ENCODE data around the gene TSHZ1.

TSHZ1 gene

GRCh38 chr18:75277610-75277928 is 67.0 kb downstream of the TSHZ1 start:
- H3K27ac ChIP-seq (ENCODE audit: insufficient read depth in 1 of 2, low read depth in 1 of 2, low read length in 2 of 2, poor library complexity in 1 of 2, severe bottlenecking in 2 of 2), result no peak overlapping the region
- H3K36me3 ChIP-seq (ENCODE audit: control insufficient read depth in 4 of 4, insufficient read depth in 4 of 4, low read length in 3 of 4), result no peaks in the 10 kb centered on the region
- no peak overlapping the region for H3K4me3 ChIP-seq (ENCODE audit: control insufficient read depth in 1 of 7, extremely low read depth in 1 of 7, insufficient read depth in 4 of 7, low read depth in 2 of 7, low read length in 6 of 7)
- CTCF ChIA-PET, result interaction anchor here (1.3 to 1.7 kb wide), 2 partner anchors 9 to 12 kb away, joined by 3 read pairs; no protein-coding TSS in a partner anchor
- POLR2A ChIA-PET, result no interaction called here
- no peaks in the 10 kb centered on the region for H3K9me3 ChIP-seq (ENCODE audit: control extremely low read depth in 1 of 5, control insufficient read depth in 4 of 5, insufficient read depth in 2 of 5, low read depth in 1 of 5, low read length in 4 of 5)
- no peak for DNase-seq
- H3K4me1 ChIP-seq (ENCODE audit: control extremely low read depth in 1 of 4, control insufficient read depth in 4 of 4, insufficient read depth in 4 of 4, low read length in 3 of 4), result peaks cover 3 to 16% (median 15%) of the 10 kb centered on the region in 4 experiments
- WGBS (ENCODE audit: insufficient coverage), result 100% methylated on average over 2 of the region's 4 CpGs
- no peaks in the 10 kb centered on the region for H3K27me3 ChIP-seq (replicated peaks in 2 of 5; ENCODE audit: control insufficient read depth in 4 of 5, insufficient read depth in 5 of 5, low read length in 4 of 5)

DNA sequence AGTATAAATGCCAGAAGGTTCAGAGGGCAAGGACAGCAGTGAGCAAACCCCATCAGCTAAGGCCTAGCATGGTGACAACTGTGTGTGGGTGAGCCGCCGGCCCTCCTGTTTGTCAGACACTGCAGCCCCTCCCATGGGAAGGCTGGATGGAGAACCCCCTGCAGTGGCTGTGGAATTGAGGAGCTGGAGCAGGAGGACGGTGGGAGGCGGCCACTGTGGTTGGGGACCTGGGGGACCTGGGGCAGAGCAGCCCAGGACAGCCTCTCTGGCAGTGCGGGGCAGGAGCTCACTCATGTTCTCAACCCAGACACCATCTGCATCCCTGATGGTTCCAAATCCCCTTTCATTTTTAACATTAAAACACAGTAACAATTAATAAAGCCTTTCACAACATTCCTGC is 68.8 kb downstream of the TSHZ1 start:
- H3K27ac ChIP-seq (ENCODE audit: insufficient read depth in 1 of 2, low read depth in 1 of 2, low read length in 2 of 2, poor library complexity in 1 of 2, severe bottlenecking in 2 of 2), result no peak overlapping the region
- no peaks in the 10 kb centered on the region for H3K9me3 ChIP-seq (ENCODE audit: control extremely low read depth in 1 of 5, control insufficient read depth in 4 of 5, insufficient read depth in 2 of 5, low read depth in 1 of 5, low read length in 4 of 5)
- H3K4me1 ChIP-seq (ENCODE audit: control extremely low read depth in 1 of 4, control insufficient read depth in 4 of 4, insufficient read depth in 4 of 4, low read length in 3 of 4), result peaks cover 3 to 16% (median 15%) of the 10 kb centered on the region in 4 experiments
- ChIA-PET POLR2A (no interaction called here), CTCF (no interaction called here)
- H3K4me3 ChIP-seq (ENCODE audit: control insufficient read depth in 1 of 7, extremely low read depth in 1 of 7, insufficient read depth in 4 of 7, low read depth in 2 of 7, low read length in 6 of 7), result no peak overlapping the region
- no peaks in the 10 kb centered on the region for H3K27me3 ChIP-seq (replicated peaks in 2 of 5; ENCODE audit: control insufficient read depth in 4 of 5, insufficient read depth in 5 of 5, low read length in 4 of 5)
- WGBS (ENCODE audit: insufficient coverage), result 95% methylated on average over 4 of the region's 5 CpGs
- H3K36me3 ChIP-seq (ENCODE audit: control insufficient read depth in 4 of 4, insufficient read depth in 4 of 4, low read length in 3 of 4), result peaks cover 0 to 2% (median under 1%) of the 10 kb centered on the region in 4 experiments
- no peak for DNase-seq

GRCh38 chr18:75280427-75281280 is 70.1 kb downstream of the TSHZ1 start:
- H3K4me1 ChIP-seq (ENCODE audit: control extremely low read depth in 1 of 4, control insufficient read depth in 4 of 4, insufficient read depth in 4 of 4, low read length in 3 of 4), result peaks cover 3 to 16% (median 15%) of the 10 kb centered on the region in 4 experiments
- H3K27ac ChIP-seq (ENCODE audit: insufficient read depth in 1 of 2, low read depth in 1 of 2, low read length in 2 of 2, poor library complexity in 1 of 2, severe bottlenecking in 2 of 2), result no peak overlapping the region
- H3K27me3 ChIP-seq (replicated peaks in 2 of 5; ENCODE audit: control insufficient read depth in 4 of 5, insufficient read depth in 5 of 5, low read length in 4 of 5), result no peaks in the 10 kb centered on the region
- peak in 1 of 3 donors; percentile 8 for DNase-seq
- CTCF ChIA-PET, result interaction anchor here (0.6 kb wide), 1 partner anchor 215 kb away, joined by 3 read pairs; no protein-coding TSS in a partner anchor
- H3K36me3 ChIP-seq (ENCODE audit: control insufficient read depth in 4 of 4, insufficient read depth in 4 of 4, low read length in 3 of 4), result peaks cover 0 to 10% (median 3%) of the 10 kb centered on the region in 4 experiments
- peak overlapping the region in 1 of 7 experiments; percentile 12 for H3K4me3 ChIP-seq (ENCODE audit: control insufficient read depth in 1 of 7, extremely low read depth in 1 of 7, insufficient read depth in 4 of 7, low read depth in 2 of 7, low read length in 6 of 7)
- no peaks in the 10 kb centered on the region for H3K9me3 ChIP-seq (ENCODE audit: control extremely low read depth in 1 of 5, control insufficient read depth in 4 of 5, insufficient read depth in 2 of 5, low read depth in 1 of 5, low read length in 4 of 5)
- POLR2A ChIA-PET, result no interaction called here
- WGBS (ENCODE audit: insufficient coverage), result 63% methylated on average over 18 of the region's 20 CpGs

DNA sequence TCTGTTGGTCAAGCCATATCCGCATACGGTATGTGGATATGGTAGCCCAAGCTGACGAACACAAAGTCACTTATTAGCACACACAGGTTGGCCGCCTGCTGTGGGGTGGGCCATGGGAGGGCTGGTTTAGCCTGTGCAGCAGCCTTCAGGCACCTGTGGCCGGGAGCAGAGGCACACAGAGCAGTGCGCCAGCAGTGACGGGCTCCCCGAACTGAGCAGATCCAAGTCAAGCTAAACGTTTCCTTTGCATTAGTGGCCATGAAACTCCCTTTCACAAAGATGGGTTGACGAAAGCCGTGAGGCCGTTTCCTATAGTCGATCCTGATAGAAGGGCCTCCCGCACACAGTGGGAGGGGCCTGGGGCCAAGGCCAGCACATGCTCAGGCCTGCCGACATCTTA is 72.1 kb downstream of the TSHZ1 start:
- Histone ChIP-seq H3K4me3 (ENCODE audit: control insufficient read depth in 1 of 7, extremely low read depth in 1 of 7, insufficient read depth in 4 of 7, low read depth in 2 of 7, low read length in 6 of 7) (no peak overlapping the region), H3K4me1 (ENCODE audit: control extremely low read depth in 1 of 4, control insufficient read depth in 4 of 4, insufficient read depth in 4 of 4, low read length in 3 of 4) (peaks cover 0 to 10% (median 6%) of the 10 kb centered on the region in 4 experiments), H3K27me3 (replicated peaks in 2 of 5; ENCODE audit: control insufficient read depth in 4 of 5, insufficient read depth in 5 of 5, low read length in 4 of 5) (no peaks in the 10 kb centered on the region), H3K36me3 (ENCODE audit: control insufficient read depth in 4 of 4, insufficient read depth in 4 of 4, low read length in 3 of 4) (peaks cover 5 to 31% (median 19%) of the 10 kb centered on the region in 4 experiments), H3K27ac (ENCODE audit: insufficient read depth in 1 of 2, low read depth in 1 of 2, low read length in 2 of 2, poor library complexity in 1 of 2, severe bottlenecking in 2 of 2) (no peak overlapping the region), H3K9me3 (ENCODE audit: control extremely low read depth in 1 of 5, control insufficient read depth in 4 of 5, insufficient read depth in 2 of 5, low read depth in 1 of 5, low read length in 4 of 5) (no peaks in the 10 kb centered on the region)
- DNase-seq, result no peak
- ChIA-PET CTCF (no interaction called here), POLR2A (no interaction called here)
- WGBS (ENCODE audit: insufficient coverage), result 98% methylated on average over 15 of the region's 15 CpGs

GRCh38 chr18:75283731-75284130 is 73.1 kb downstream of the TSHZ1 start:
- Histone ChIP-seq H3K27ac (ENCODE audit: insufficient read depth in 1 of 2, low read depth in 1 of 2, low read length in 2 of 2, poor library complexity in 1 of 2, severe bottlenecking in 2 of 2) (no peak overlapping the region), H3K27me3 (replicated peaks in 2 of 5; ENCODE audit: control insufficient read depth in 4 of 5, insufficient read depth in 5 of 5, low read length in 4 of 5) (no peaks in the 10 kb centered on the region), H3K4me3 (ENCODE audit: control insufficient read depth in 1 of 7, extremely low read depth in 1 of 7, insufficient read depth in 4 of 7, low read depth in 2 of 7, low read length in 6 of 7) (no peak overlapping the region), H3K36me3 (ENCODE audit: control insufficient read depth in 4 of 4, insufficient read depth in 4 of 4, low read length in 3 of 4) (peaks cover 10 to 37% (median 22%) of the 10 kb centered on the region in 4 experiments), H3K4me1 (ENCODE audit: control extremely low read depth in 1 of 4, control insufficient read depth in 4 of 4, insufficient read depth in 4 of 4, low read length in 3 of 4) (peaks cover 0 to 10% (median 6%) of the 10 kb centered on the region in 4 experiments), H3K9me3 (ENCODE audit: control extremely low read depth in 1 of 5, control insufficient read depth in 4 of 5, insufficient read depth in 2 of 5, low read depth in 1 of 5, low read length in 4 of 5) (no peaks in the 10 kb centered on the region)
- CTCF ChIA-PET, result no interaction called here
- WGBS (ENCODE audit: insufficient coverage), result 100% methylated on average over 3 of the region's 7 CpGs
- no peak for DNase-seq
- POLR2A ChIA-PET, result no interaction called here

DNA sequence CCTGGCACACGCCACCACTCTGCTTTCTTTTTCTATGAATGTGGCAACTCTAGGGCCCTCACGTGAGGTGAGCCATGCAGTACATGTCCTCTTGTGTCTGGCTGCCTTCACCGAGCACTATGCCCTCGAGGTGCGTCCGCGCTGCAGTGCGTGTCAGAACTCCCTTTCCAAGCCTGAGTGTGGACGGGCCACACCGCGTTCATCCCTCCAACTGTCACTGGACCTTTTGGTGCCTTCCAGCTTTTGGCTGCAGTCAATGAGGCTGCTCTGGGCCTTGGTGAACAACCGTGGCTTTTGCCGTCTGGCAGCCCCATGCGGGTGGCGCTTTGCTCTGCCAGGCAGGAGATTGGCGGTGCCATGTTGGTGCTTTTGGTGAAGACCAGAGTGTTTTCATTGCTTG is 74.0 kb downstream of the TSHZ1 start:
- Histone ChIP-seq H3K9me3 (ENCODE audit: control extremely low read depth in 1 of 5, control insufficient read depth in 4 of 5, insufficient read depth in 2 of 5, low read depth in 1 of 5, low read length in 4 of 5) (no peaks in the 10 kb centered on the region), H3K27ac (ENCODE audit: insufficient read depth in 1 of 2, low read depth in 1 of 2, low read length in 2 of 2, poor library complexity in 1 of 2, severe bottlenecking in 2 of 2) (no peak overlapping the region), H3K36me3 (ENCODE audit: control insufficient read depth in 4 of 4, insufficient read depth in 4 of 4, low read length in 3 of 4) (peaks cover 10 to 37% (median 22%) of the 10 kb centered on the region in 4 experiments), H3K4me1 (ENCODE audit: control extremely low read depth in 1 of 4, control insufficient read depth in 4 of 4, insufficient read depth in 4 of 4, low read length in 3 of 4) (peaks cover 0 to 10% (median 6%) of the 10 kb centered on the region in 4 experiments), H3K27me3 (replicated peaks in 2 of 5; ENCODE audit: control insufficient read depth in 4 of 5, insufficient read depth in 5 of 5, low read length in 4 of 5) (no peaks in the 10 kb centered on the region), H3K4me3 (ENCODE audit: control insufficient read depth in 1 of 7, extremely low read depth in 1 of 7, insufficient read depth in 4 of 7, low read depth in 2 of 7, low read length in 6 of 7) (no peak overlapping the region)
- no peak for DNase-seq
- ChIA-PET POLR2A (no interaction called here), CTCF (no interaction called here)
- 97% methylated on average over 16 of the region's 16 CpGs for WGBS (ENCODE audit: insufficient coverage)

DNA sequence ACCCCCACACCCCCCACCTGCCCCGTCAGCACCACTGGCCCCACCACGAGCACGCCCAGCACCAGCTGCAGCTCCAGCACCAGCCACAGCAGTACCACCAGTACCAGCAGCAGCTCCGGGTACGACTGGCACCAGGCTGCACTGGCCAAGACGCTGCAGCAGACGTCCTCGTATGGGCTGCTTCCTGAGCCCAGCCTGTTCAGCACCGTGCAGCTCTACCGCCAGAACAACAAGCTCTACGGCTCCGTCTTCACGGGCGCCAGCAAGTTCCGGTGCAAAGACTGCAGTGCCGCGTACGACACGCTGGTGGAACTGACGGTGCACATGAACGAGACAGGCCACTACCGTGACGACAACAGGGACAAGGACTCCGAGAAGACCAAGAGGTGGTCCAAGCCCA is 75.3 kb downstream of the TSHZ1 start:
- ChIA-PET CTCF (interaction anchor here (1.2 kb wide), 1 partner anchor 9 kb away, joined by 3 read pairs; no protein-coding TSS in a partner anchor), POLR2A (no interaction called here)
- DNase-seq, result no peak
- Histone ChIP-seq H3K4me1 (ENCODE audit: control extremely low read depth in 1 of 4, control insufficient read depth in 4 of 4, insufficient read depth in 4 of 4, low read length in 3 of 4) (peaks cover 0 to 3% (median 2%) of the 10 kb centered on the region in 4 experiments), H3K4me3 (ENCODE audit: control insufficient read depth in 1 of 7, extremely low read depth in 1 of 7, insufficient read depth in 4 of 7, low read depth in 2 of 7, low read length in 6 of 7) (no peak overlapping the region), H3K9me3 (ENCODE audit: control extremely low read depth in 1 of 5, control insufficient read depth in 4 of 5, insufficient read depth in 2 of 5, low read depth in 1 of 5, low read length in 4 of 5) (no peaks in the 10 kb centered on the region), H3K27me3 (replicated peaks in 2 of 5; ENCODE audit: control insufficient read depth in 4 of 5, insufficient read depth in 5 of 5, low read length in 4 of 5) (no peaks in the 10 kb centered on the region), H3K27ac (ENCODE audit: insufficient read depth in 1 of 2, low read depth in 1 of 2, low read length in 2 of 2, poor library complexity in 1 of 2, severe bottlenecking in 2 of 2) (no peak overlapping the region), H3K36me3 (ENCODE audit: control insufficient read depth in 4 of 4, insufficient read depth in 4 of 4, low read length in 3 of 4) (peaks cover 10 to 37% (median 22%) of the 10 kb centered on the region in 4 experiments)
- 96% methylated on average over 21 of the region's 24 CpGs for WGBS (ENCODE audit: insufficient coverage)

All from common myeloid progenitor, CD34-positive (primary cell).